ENCODE measurements around the gene ADSL.

ADSL gene

DNA sequence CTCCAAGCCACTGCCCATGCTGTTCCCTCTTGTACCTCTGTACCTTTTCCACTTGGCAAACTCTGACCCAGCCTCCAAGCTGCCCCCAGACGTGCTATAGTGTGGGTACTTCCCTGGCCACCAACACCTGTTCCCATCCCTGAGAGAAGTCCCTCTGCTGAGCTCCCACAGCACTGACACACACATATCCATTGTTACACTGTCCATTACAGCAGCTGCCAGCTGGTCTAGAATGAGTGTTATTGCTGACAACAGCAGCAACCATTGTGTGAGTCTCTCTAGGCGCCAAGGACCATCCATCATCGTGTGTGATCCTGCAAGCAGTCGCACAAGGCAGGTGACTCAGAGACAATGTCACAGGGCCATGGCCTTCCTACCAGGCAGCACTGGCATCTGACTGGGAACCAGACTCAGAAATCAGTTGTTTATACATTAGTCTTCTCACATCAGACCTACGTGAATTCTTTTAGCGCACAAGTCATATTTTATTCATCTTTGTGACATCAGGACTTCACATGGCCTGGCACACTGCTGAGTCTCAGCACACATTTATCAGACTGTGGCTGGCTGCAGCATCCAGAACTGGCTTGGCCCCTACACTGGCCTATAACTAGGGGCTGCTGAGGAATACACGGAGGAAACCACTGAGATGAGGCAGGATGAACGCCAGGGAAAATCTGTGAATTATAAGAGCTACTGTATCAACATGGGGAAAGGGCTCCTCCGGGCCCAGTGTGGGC lies 80.5 kb downstream of the ADSL start:
- ATAC-seq (ENCODE audit: insufficient read depth, low read depth) (no peak), DNase-seq (no peak)
- H4K20me1 ChIP-seq (ENCODE audit: insufficient read depth, low read length) = peaks cover 13% of the 10 kb centered on the region; the same call in 1 of the 2 replicates
- no peak for TF ChIP-seq EZH2 (IDR thresholded peaks at IDR 0.05; ENCODE audit: borderline replicate concordance, low read depth, low read length, severe bottlenecking)
- TF ChIP-seq, protein P1, sequence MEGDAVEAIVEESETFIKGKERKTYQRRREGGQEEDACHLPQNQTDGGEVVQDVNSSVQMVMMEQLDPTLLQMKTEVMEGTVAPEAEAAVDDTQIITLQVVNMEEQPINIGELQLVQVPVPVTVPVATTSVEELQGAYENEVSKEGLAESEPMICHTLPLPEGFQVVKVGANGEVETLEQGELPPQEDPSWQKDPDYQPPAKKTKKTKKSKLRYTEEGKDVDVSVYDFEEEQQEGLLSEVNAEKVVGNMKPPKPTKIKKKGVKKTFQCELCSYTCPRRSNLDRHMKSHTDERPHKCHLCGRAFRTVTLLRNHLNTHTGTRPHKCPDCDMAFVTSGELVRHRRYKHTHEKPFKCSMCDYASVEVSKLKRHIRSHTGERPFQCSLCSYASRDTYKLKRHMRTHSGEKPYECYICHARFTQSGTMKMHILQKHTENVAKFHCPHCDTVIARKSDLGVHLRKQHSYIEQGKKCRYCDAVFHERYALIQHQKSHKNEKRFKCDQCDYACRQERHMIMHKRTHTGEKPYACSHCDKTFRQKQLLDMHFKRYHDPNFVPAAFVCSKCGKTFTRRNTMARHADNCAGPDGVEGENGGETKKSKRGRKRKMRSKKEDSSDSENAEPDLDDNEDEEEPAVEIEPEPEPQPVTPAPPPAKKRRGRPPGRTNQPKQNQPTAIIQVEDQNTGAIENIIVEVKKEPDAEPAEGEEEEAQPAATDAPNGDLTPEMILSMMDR (IDR thresholded peaks at IDR 0.05; ENCODE audit: borderline replicate concordance, extremely low read depth, low read length, poor library complexity, severe bottlenecking) = no peak
- H3K27me3 ChIP-seq (ENCODE audit: insufficient read depth, low read length, poor library complexity) = no peaks in the 10 kb centered on the region
- no peak overlapping the region for H3K27ac ChIP-seq (ENCODE audit: low read length)
- H3K4me1 ChIP-seq (ENCODE audit: insufficient read depth, low read length) = no peaks in the 10 kb centered on the region
- H3K36me3 ChIP-seq (ENCODE audit: insufficient read depth, low read length) = peaks cover 88% of the 10 kb centered on the region
- no peak overlapping the region for H3K4me3 ChIP-seq (ENCODE audit: low read depth in 1 of 2, low read length in 2 of 2)
- H3K4me2 ChIP-seq (ENCODE audit: insufficient read depth, low read length) = no peak overlapping the region
- no peak overlapping the region for H2AFZ ChIP-seq (ENCODE audit: low read depth, low read length)
- H3K9me3 ChIP-seq (ENCODE audit: insufficient read depth, low read length, severe bottlenecking) = no peaks in the 10 kb centered on the region
- H3K9ac ChIP-seq (ENCODE audit: low read depth, low read length) = no peak overlapping the region
- no peaks in the 10 kb centered on the region for H3K79me2 ChIP-seq (ENCODE audit: insufficient read depth, low read length)

DNA sequence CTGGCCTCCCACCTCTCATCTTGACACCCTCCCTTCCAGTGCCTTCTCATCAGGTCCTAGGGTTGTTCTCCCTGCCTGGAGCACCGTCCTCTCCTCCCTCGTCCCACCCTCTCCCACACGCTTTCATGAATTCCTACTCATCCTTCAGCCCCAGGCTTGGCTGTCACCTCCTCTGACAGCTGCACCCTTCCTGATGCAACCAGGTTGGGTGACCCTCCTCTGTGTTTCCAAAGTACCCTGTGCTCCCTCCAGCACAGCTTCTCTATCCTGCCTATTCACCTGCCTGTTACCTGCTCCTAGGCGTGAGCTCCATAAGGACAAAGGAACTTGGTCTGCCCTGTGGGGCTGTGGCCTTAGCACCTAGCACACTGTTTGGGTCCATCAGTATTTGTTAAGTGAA lies 82.5 kb downstream of the ADSL start:
- H2AFZ ChIP-seq (ENCODE audit: low read depth, low read length) = no peak overlapping the region
- no peak overlapping the region for H3K4me3 ChIP-seq (ENCODE audit: low read depth in 1 of 2, low read length in 2 of 2)
- H3K27ac ChIP-seq (ENCODE audit: low read length) = no peak overlapping the region
- H3K4me2 ChIP-seq (ENCODE audit: insufficient read depth, low read length) = no peak overlapping the region
- H3K9me3 ChIP-seq (ENCODE audit: insufficient read depth, low read length, severe bottlenecking) = no peaks in the 10 kb centered on the region
- peaks cover 8% of the 10 kb centered on the region; the same call in 1 of the 2 replicates for H4K20me1 ChIP-seq (ENCODE audit: insufficient read depth, low read length)
- no peak overlapping the region for H3K9ac ChIP-seq (ENCODE audit: low read depth, low read length)
- H3K36me3 ChIP-seq (ENCODE audit: insufficient read depth, low read length) = peaks cover 79% of the 10 kb centered on the region
- ATAC-seq (ENCODE audit: insufficient read depth, low read depth) (no peak), DNase-seq (no peak)
- TF ChIP-seq, protein P1 (IDR thresholded peaks at IDR 0.05; ENCODE audit: borderline replicate concordance, extremely low read depth, low read length, poor library complexity, severe bottlenecking) = no peak
- TF ChIP-seq EZH2 (IDR thresholded peaks at IDR 0.05; ENCODE audit: borderline replicate concordance, low read depth, low read length, severe bottlenecking) = no peak
- H3K27me3 ChIP-seq (ENCODE audit: insufficient read depth, low read length, poor library complexity) = no peaks in the 10 kb centered on the region
- H3K4me1 ChIP-seq (ENCODE audit: insufficient read depth, low read length) = no peaks in the 10 kb centered on the region
- no peaks in the 10 kb centered on the region for H3K79me2 ChIP-seq (ENCODE audit: insufficient read depth, low read length)

DNA sequence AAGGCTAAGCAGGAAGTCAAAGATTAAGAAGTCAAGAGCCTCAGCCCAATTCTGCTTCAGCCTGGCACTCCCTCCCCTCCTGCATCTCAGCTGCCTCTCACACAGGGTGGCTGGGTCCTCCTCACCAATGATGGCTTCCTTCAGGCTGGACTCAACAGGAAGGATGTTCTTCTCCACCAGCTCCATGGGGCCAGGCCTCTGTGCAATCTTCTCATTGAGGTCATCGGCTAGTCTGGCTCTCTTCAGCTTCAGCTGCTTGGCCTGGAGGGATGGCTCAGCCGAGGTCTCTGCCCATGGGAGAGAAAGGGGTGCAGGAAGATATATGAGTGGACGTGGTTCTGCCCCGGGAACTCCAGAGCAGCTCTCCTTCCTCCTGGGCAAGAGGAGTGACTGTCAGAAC lies 83.2 kb downstream of the ADSL start:
- DNase-seq (no peak), ATAC-seq (ENCODE audit: insufficient read depth, low read depth) (no peak)
- no peak overlapping the region for H3K27ac ChIP-seq (ENCODE audit: low read length)
- no peaks in the 10 kb centered on the region for H3K9me3 ChIP-seq (ENCODE audit: insufficient read depth, low read length, severe bottlenecking)
- H3K4me2 ChIP-seq (ENCODE audit: insufficient read depth, low read length) = no peak overlapping the region
- H3K79me2 ChIP-seq (ENCODE audit: insufficient read depth, low read length) = no peaks in the 10 kb centered on the region
- no peaks in the 10 kb centered on the region for H3K4me1 ChIP-seq (ENCODE audit: insufficient read depth, low read length)
- no peak overlapping the region for H3K4me3 ChIP-seq (ENCODE audit: low read depth in 1 of 2, low read length in 2 of 2)
- peaks cover 76% of the 10 kb centered on the region for H3K36me3 ChIP-seq (ENCODE audit: insufficient read depth, low read length)
- no peak overlapping the region for H2AFZ ChIP-seq (ENCODE audit: low read depth, low read length)
- no peaks in the 10 kb centered on the region for H3K27me3 ChIP-seq (ENCODE audit: insufficient read depth, low read length, poor library complexity)
- peaks cover 8% of the 10 kb centered on the region; the same call in 1 of the 2 replicates for H4K20me1 ChIP-seq (ENCODE audit: insufficient read depth, low read length)
- TF ChIP-seq EZH2 (IDR thresholded peaks at IDR 0.05; ENCODE audit: borderline replicate concordance, low read depth, low read length, severe bottlenecking) = no peak
- H3K9ac ChIP-seq (ENCODE audit: low read depth, low read length) = no peak overlapping the region

DNA sequence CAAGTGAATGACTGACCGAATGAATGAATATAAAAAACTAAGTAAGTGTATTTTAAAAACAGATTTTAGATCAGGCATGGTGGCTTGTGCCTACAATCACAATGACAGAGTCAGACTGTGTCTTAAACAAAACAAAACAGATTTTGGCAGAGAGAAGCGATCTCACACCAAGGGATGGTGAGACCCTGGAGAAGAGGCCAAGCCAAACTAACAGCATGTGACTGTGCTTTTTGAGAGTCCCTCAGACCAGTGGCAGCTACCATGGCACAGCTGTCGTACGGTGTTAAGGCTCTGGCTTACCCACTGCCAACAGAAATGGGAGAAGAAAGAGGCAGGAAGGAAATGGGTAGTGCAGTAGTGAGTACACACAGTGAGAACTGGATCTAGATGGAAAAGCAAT lies 84.7 kb downstream of the ADSL start:
- H3K27me3 ChIP-seq (ENCODE audit: insufficient read depth, low read length, poor library complexity) = no peaks in the 10 kb centered on the region
- H2AFZ ChIP-seq (ENCODE audit: low read depth, low read length) = no peak overlapping the region
- ATAC-seq (ENCODE audit: insufficient read depth, low read depth) (no peak), DNase-seq (no peak)
- peaks cover 71% of the 10 kb centered on the region for H3K36me3 ChIP-seq (ENCODE audit: insufficient read depth, low read length)
- H3K9ac ChIP-seq (ENCODE audit: low read depth, low read length) = no peak overlapping the region
- H3K4me3 ChIP-seq (ENCODE audit: low read depth in 1 of 2, low read length in 2 of 2) = no peak overlapping the region
- H4K20me1 ChIP-seq (ENCODE audit: insufficient read depth, low read length) = peaks cover 10% of the 10 kb centered on the region; the same call in 1 of the 2 replicates
- H3K27ac ChIP-seq (ENCODE audit: low read length) = no peak overlapping the region
- H3K9me3 ChIP-seq (ENCODE audit: insufficient read depth, low read length, severe bottlenecking) = no peaks in the 10 kb centered on the region
- TF ChIP-seq, protein P1 (IDR thresholded peaks at IDR 0.05; ENCODE audit: borderline replicate concordance, extremely low read depth, low read length, poor library complexity, severe bottlenecking) = no peak
- no peak for TF ChIP-seq EZH2 (IDR thresholded peaks at IDR 0.05; ENCODE audit: borderline replicate concordance, low read depth, low read length, severe bottlenecking)
- no peak overlapping the region for H3K4me2 ChIP-seq (ENCODE audit: insufficient read depth, low read length)
- no peaks in the 10 kb centered on the region for H3K4me1 ChIP-seq (ENCODE audit: insufficient read depth, low read length)
- peaks cover 2% of the 10 kb centered on the region; the same call in 1 of the 2 replicates for H3K79me2 ChIP-seq (ENCODE audit: insufficient read depth, low read length)

All from DND-41 (cell line).